BE2C (cell line): ENCODE data around the gene SPG21. TPM values are rescaled to one million over a fixed set of nuclear protein-coding genes. Genes with fewer than 3 reads are reported as not detected.

Experiments
- DNase-seq: peaks from one replicate; pipeline ENCODE4 v3.0.0-alpha.2; 2020
- H3K27me3 ChIP-seq: fragments of 250-450 bp; sonication (Bioruptor Pico); 2 replicates; pipeline ENCODE4 v1.5.1; 2020; ENCODE audit warnings: mild to moderate bottlenecking
- H3K36me3 ChIP-seq: fragments of 250-450 bp; sonication (Bioruptor Pico); 2 replicates; pipeline ENCODE4 v1.5.1; 2020; ENCODE audit warnings: mild to moderate bottlenecking
- H3K4me1 ChIP-seq: fragments of 250-450 bp; sonication (Bioruptor Pico); 2 replicates; pipeline ENCODE4 v1.5.1; 2020
- H3K4me3 ChIP-seq: 2 replicates; pipeline ENCODE4 v1.5.1; 2011; ENCODE audit warnings: low read depth, low read length
- H3K9me3 ChIP-seq: fragments of 250-450 bp; sonication (Bioruptor Pico); 2 replicates; pipeline ENCODE4 v1.5.1; 2020
- CTCF ChIP-seq: IDR thresholded peaks from 2 replicates; pipeline ENCODE4 v1.5.1; 2012; ENCODE audit warnings: mild to moderate bottlenecking, low read depth, low read length
- polyA plus RNA-seq: library from polyadenylated mRNA; unstranded; fragments of >200 nt; gene quantifications from one replicate; pipeline ENCODE4 v1.2.1, GENCODE V29; 2012; ENCODE audit warnings: low read depth, missing spikeins; ENCODE audit not compliant: insufficient read length, insufficient read depth

Gene SPG21
- 52.3 TPM for polyA plus RNA-seq

GRCh38 chr15:64989416-64990167, at the start of gene SPG21:
SPG21 (minus strand) TSS chr15:64989914; CDS start chr15:64983569, 6,345 bp downstream.
- peak; percentile 97 for DNase-seq
- Histone ChIP-seq H3K27me3 (no peaks in the 10 kb centered on the region), H3K36me3 (no peaks in the 10 kb centered on the region), H3K4me3 (peak within 1 kb of the TSS; percentile 93), H3K9me3 (no peaks in the 10 kb centered on the region), H3K4me1 (peaks cover 5% of the 10 kb centered on the region; the same call in 1 of the 2 replicates)
- no peak for TF ChIP-seq CTCF

GRCh38 chr15:65038836-65039235, 49.1 kb upstream of the SPG21 start:
- Histone ChIP-seq H3K36me3 (no peaks in the 10 kb centered on the region), H3K27me3 (no peaks in the 10 kb centered on the region), H3K4me1 (no peaks in the 10 kb centered on the region; the same call in 1 of the 2 replicates), H3K4me3 (no peak overlapping the region), H3K9me3 (no peaks in the 10 kb centered on the region)
- no peak for DNase-seq
- TF ChIP-seq CTCF: no peak

- Histone ChIP-seq H3K9me3 (no peaks in the 10 kb centered on the region), H3K36me3 (no peaks in the 10 kb centered on the region), H3K27me3 (no peaks in the 10 kb centered on the region), H3K4me3 (no peak overlapping the region), H3K4me1 (peaks cover 1% of the 10 kb centered on the region; the same call in 1 of the 2 replicates)
- TF ChIP-seq CTCF: no peak
- no peak for DNase-seq
These were observed 48.7 kb upstream of the SPG21 start for GRCh38 chr15:65038428-65038827.

- no peak for TF ChIP-seq CTCF
- Histone ChIP-seq H3K4me1 (peaks cover 4% of the 10 kb centered on the region; the same call in 1 of the 2 replicates), H3K9me3 (no peaks in the 10 kb centered on the region), H3K27me3 (no peaks in the 10 kb centered on the region), H3K36me3 (no peaks in the 10 kb centered on the region), H3K4me3 (no peak overlapping the region)
- no peak for DNase-seq
These were observed 47.6 kb upstream of the SPG21 start for GRCh38 chr15:65037309-65037708.

DNA sequence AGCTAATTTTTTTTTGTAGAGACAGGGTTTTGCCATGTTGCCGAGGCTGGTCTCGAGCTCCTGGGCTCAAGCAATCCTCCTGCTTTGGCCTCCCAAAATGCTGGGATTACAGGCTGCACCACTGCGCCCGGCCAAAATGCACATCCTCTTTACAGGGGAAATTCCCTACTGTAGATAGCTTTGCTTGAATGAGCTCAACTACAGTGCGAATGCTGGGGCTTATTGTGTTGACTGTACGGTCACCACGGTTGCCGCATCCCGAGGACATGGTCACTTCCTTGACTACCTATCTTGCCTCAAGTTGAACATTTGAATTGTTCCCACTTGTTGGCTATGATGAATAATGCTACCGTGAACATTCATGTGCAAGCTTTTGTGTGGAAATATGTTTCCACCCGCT, 45.0 kb upstream of the SPG21 start:
- Histone ChIP-seq H3K36me3 (no peaks in the 10 kb centered on the region), H3K4me1 (peaks cover 4% of the 10 kb centered on the region; the same call in 1 of the 2 replicates), H3K27me3 (no peaks in the 10 kb centered on the region), H3K4me3 (no peak overlapping the region), H3K9me3 (no peaks in the 10 kb centered on the region)
- TF ChIP-seq CTCF: no peak
- DNase-seq: no peak

- H3K27me3 ChIP-seq: no peaks in the 10 kb centered on the region
- H3K9me3 ChIP-seq: no peaks in the 10 kb centered on the region
- 0 out of 2 replicates have a peak overlapping the region, but pooled peaks have one; percentile 14 for H3K4me3 ChIP-seq
- peak; percentile 80 for TF ChIP-seq CTCF
- peak; percentile 55 for DNase-seq
- no peaks in the 10 kb centered on the region for H3K36me3 ChIP-seq
- peaks cover 4% of the 10 kb centered on the region; the same call in 1 of the 2 replicates for H3K4me1 ChIP-seq
These were observed 44.0 kb upstream of the SPG21 start for GRCh38 chr15:65033659-65034269.
